ENCODE data around the gene CILP2.
A peak's percentile ranks its signal among the peaks of the same experiment; 100 is the strongest.

CILP2 gene

GRCh38 chr19:19567391-19567790, 29.3 kb downstream of the CILP2 start:
- Mint-ChIP-seq H3K36me3 (peaks cover 53% of the 10 kb centered on the region), H3K27me3 (no peaks in the 10 kb centered on the region), H3K9me3 (no peaks in the 10 kb centered on the region), H3K27ac (no peak overlapping the region), H3K4me3 (no peak overlapping the region), H3K4me1 (peaks cover 7% of the 10 kb centered on the region)
- DNase-seq = no peak
- CTCF ChIA-PET = interaction anchor here (2.3 kb wide), 1 partner anchor 12 kb away, joined by 14 read pairs; no protein-coding TSS in a partner anchor

- CTCF ChIA-PET = interaction anchor here (2.3 kb wide), 1 partner anchor 14 kb away, joined by 14 read pairs; no protein-coding TSS in a partner anchor
- Mint-ChIP-seq H3K27me3 (no peaks in the 10 kb centered on the region), H3K36me3 (peaks cover 46% of the 10 kb centered on the region), H3K4me1 (no peaks in the 10 kb centered on the region), H3K27ac (peak overlapping the region; percentile 45), H3K4me3 (no peak overlapping the region), H3K9me3 (no peaks in the 10 kb centered on the region)
- no peak for DNase-seq
Measured at GRCh38 chr19:19568802-19569756, 31.0 kb downstream of the CILP2 start.

- peaks cover 37% of the 10 kb centered on the region for H3K36me3 Mint-ChIP-seq
- H3K4me3 Mint-ChIP-seq = no peak overlapping the region
- no peaks in the 10 kb centered on the region for H3K4me1 Mint-ChIP-seq
- H3K27me3 Mint-ChIP-seq = no peaks in the 10 kb centered on the region
- H3K27ac Mint-ChIP-seq = no peak overlapping the region
- no peak for DNase-seq
- CTCF ChIA-PET = interaction anchor here (1.1 kb wide), 1 partner anchor 17 kb away, joined by 4 read pairs; no protein-coding TSS in a partner anchor
- no peaks in the 10 kb centered on the region for H3K9me3 Mint-ChIP-seq
Measured at GRCh38 chr19:19570571-19570970, 32.5 kb downstream of the CILP2 start.

GRCh38 chr19:19571071-19571786, 33.2 kb downstream of the CILP2 start:
- no peaks in the 10 kb centered on the region for H3K9me3 Mint-ChIP-seq

GRCh38 chr19:19575411-19575810, 37.3 kb downstream of the CILP2 start:
- Mint-ChIP-seq H3K9me3 (no peaks in the 10 kb centered on the region), H3K4me3 (no peak overlapping the region), H3K4me1 (peaks cover 9% of the 10 kb centered on the region), H3K27ac (no peak overlapping the region), H3K27me3 (no peaks in the 10 kb centered on the region), H3K36me3 (peaks cover 14% of the 10 kb centered on the region)
- CTCF ChIA-PET = no interaction called here
- DNase-seq = no peak

More at GRCh38 chr19:19571071-19571786, 33.2 kb downstream of the CILP2 start:
- H3K27me3 Mint-ChIP-seq = no peaks in the 10 kb centered on the region
- peaks cover 38% of the 10 kb centered on the region for H3K36me3 Mint-ChIP-seq
- H3K4me1 Mint-ChIP-seq = no peaks in the 10 kb centered on the region
- no peak for DNase-seq
- CTCF ChIA-PET = interaction anchor here (1.1 kb wide), 1 partner anchor 17 kb away, joined by 4 read pairs; no protein-coding TSS in a partner anchor
- no peak overlapping the region for H3K4me3 Mint-ChIP-seq
- no peak overlapping the region for H3K27ac Mint-ChIP-seq

- no peak for DNase-seq
- Mint-ChIP-seq H3K27me3 (no peaks in the 10 kb centered on the region), H3K4me1 (peaks cover 37% of the 10 kb centered on the region), H3K27ac (no peak overlapping the region), H3K9me3 (no peaks in the 10 kb centered on the region), H3K4me3 (no peak overlapping the region), H3K36me3 (peaks cover 22% of the 10 kb centered on the region)
- CTCF ChIA-PET = interaction anchor here (3.3 kb wide), 1 partner anchor 23 kb away, joined by 19 read pairs; no protein-coding TSS in a partner anchor
Measured at GRCh38 chr19:19578252-19578651, 40.2 kb downstream of the CILP2 start.

- CTCF ChIA-PET = interaction anchor here (3.3 kb wide), 1 partner anchor 25 kb away, joined by 19 read pairs; no protein-coding TSS in a partner anchor
- Mint-ChIP-seq H3K36me3 (peaks cover 20% of the 10 kb centered on the region), H3K9me3 (no peaks in the 10 kb centered on the region), H3K4me3 (no peak overlapping the region), H3K4me1 (peaks cover 40% of the 10 kb centered on the region), H3K27ac (no peak overlapping the region), H3K27me3 (no peaks in the 10 kb centered on the region)
- no peak for DNase-seq
Measured at GRCh38 chr19:19579533-19580361, 41.7 kb downstream of the CILP2 start.

- no peak for DNase-seq
- Mint-ChIP-seq H3K27ac (peak overlapping the region; percentile 33), H3K36me3 (peaks cover 22% of the 10 kb centered on the region), H3K4me1 (peaks cover 41% of the 10 kb centered on the region), H3K27me3 (no peaks in the 10 kb centered on the region), H3K4me3 (no peak overlapping the region), H3K9me3 (no peaks in the 10 kb centered on the region)
- CTCF ChIA-PET = interaction anchor here (3.3 kb wide), 1 partner anchor 25 kb away, joined by 19 read pairs; no protein-coding TSS in a partner anchor
Measured at GRCh38 chr19:19580418-19580817, 42.4 kb downstream of the CILP2 start.

GRCh38 chr19:19581391-19581790, 43.3 kb downstream of the CILP2 start:
- CTCF ChIA-PET = interaction anchor here (2.1 kb wide), 1 partner anchor 29 kb away, joined by 7 read pairs; no protein-coding TSS in a partner anchor
- H3K36me3 Mint-ChIP-seq = peaks cover 26% of the 10 kb centered on the region
- H3K27me3 Mint-ChIP-seq = no peaks in the 10 kb centered on the region
- no peak overlapping the region for H3K27ac Mint-ChIP-seq
- no peaks in the 10 kb centered on the region for H3K9me3 Mint-ChIP-seq
- DNase-seq = no peak
- peaks cover 47% of the 10 kb centered on the region for H3K4me1 Mint-ChIP-seq
- no peak overlapping the region for H3K4me3 Mint-ChIP-seq

GRCh38 chr19:19582471-19582870, 44.4 kb downstream of the CILP2 start:
- Mint-ChIP-seq H3K9me3 (no peaks in the 10 kb centered on the region), H3K27ac (peak overlapping the region; percentile 37), H3K36me3 (peaks cover 26% of the 10 kb centered on the region), H3K27me3 (no peaks in the 10 kb centered on the region), H3K4me1 (peaks cover 49% of the 10 kb centered on the region), H3K4me3 (no peak overlapping the region)
- CTCF ChIA-PET = interaction anchor here (1.2 to 2.1 kb wide), 2 partner anchors 28 to 30 kb away, joined by 4 to 7 read pairs; no protein-coding TSS in a partner anchor
- DNase-seq = no peak

- H3K4me1 Mint-ChIP-seq = peaks cover 67% of the 10 kb centered on the region
- H3K27me3 Mint-ChIP-seq = no peaks in the 10 kb centered on the region
- H3K36me3 Mint-ChIP-seq = peaks cover 38% of the 10 kb centered on the region
- CTCF ChIA-PET = no interaction called here
- DNase-seq = no peak
- no peak overlapping the region for H3K4me3 Mint-ChIP-seq
- H3K27ac Mint-ChIP-seq = no peak overlapping the region
- H3K9me3 Mint-ChIP-seq = no peaks in the 10 kb centered on the region
Measured at GRCh38 chr19:19584356-19584755, 46.3 kb downstream of the CILP2 start.

- Mint-ChIP-seq H3K36me3 (peaks cover 39% of the 10 kb centered on the region), H3K4me1 (peaks cover 66% of the 10 kb centered on the region)
- CTCF ChIA-PET = interaction anchor here (1.2 kb wide), 1 partner anchor 34 kb away, joined by 3 read pairs; no protein-coding TSS in a partner anchor
Measured at GRCh38 chr19:19587771-19588170, 49.7 kb downstream of the CILP2 start.

GRCh38 chr19:19588546-19588945, 50.5 kb downstream of the CILP2 start:
- H3K9me3 Mint-ChIP-seq = no peaks in the 10 kb centered on the region
- CTCF ChIA-PET = interaction anchor here (1.0 kb wide), 1 partner anchor 14 kb away, joined by 7 read pairs; no protein-coding TSS in a partner anchor
- H3K4me3 Mint-ChIP-seq = peak overlapping the region; percentile 24
- H3K27ac Mint-ChIP-seq = peak overlapping the region; percentile 93
- H3K36me3 Mint-ChIP-seq = peaks cover 45% of the 10 kb centered on the region
- no peak for DNase-seq
- peaks cover 68% of the 10 kb centered on the region for H3K4me1 Mint-ChIP-seq
- no peaks in the 10 kb centered on the region for H3K27me3 Mint-ChIP-seq

More at GRCh38 chr19:19587771-19588170, 49.7 kb downstream of the CILP2 start:
- Mint-ChIP-seq H3K4me3 (no peak overlapping the region), H3K27me3 (no peaks in the 10 kb centered on the region), H3K9me3 (no peaks in the 10 kb centered on the region), H3K27ac (no peak overlapping the region)
- no peak for DNase-seq
